ENCODE results near the gene SRSF4. TPM values are rescaled to one million over a fixed set of nuclear protein-coding genes. Genes with fewer than 3 reads are reported as not detected.
"Not testable (repeated sequence)": the region's sequence is repeated elsewhere in the genome, so short reads cannot be mapped to it uniquely, and the experiment has no call there.

SRSF4 gene
- total RNA-seq, 1 donor from 2014 or later, result 33.0 TPM

DNA sequence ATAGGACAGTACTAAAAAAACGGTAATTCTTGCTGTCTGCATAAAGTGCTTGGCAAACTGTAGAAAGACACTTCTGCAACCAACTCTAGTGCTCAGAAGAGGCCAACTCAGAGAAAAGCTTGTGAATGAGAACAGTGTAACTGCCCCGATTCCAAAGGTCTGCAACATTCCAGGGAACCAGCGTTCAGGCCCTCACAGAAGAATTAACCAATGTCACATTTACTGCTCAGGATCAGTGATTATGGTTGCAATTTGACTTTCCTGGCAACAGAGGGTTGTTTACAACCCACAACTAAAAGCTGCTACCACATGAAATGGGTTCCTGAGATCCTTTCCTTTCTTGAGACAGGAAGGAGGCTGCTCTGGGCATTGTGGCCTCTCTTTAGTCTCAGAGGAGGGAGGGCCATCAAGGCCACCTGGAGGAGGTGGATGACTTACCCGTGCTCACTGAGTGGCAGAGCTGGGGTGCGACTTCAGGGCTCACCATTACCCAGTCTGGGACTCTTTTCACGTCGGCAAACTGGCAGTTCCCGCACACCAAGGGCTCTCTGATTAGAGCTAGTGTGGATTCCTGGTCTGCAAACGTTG lies 15.3 kb downstream of the SRSF4 start:
- DNase-seq (ENCODE audit: low spot score) (no peak), ATAC-seq (peak; percentile 89)

DNA sequence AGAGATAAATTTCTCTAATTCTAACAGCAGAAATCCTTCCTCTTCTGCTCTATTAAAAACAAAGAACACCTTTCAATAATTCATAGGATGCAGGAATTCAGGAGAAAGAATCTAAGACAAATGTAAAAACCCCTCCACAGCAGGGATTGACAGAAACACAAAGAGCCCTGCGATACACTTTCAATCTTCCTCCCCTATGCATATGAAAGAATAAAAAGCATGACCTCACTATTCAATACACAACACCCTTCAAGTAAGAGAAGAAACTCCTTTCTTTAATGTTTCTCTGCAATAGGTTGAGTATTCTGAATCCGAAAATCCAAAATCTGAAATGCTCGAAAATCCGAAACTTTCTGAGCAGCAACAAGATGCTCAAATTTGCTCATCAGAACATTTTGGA lies 17.1 kb downstream of the SRSF4 start:
- no peak for ATAC-seq
- DNase-seq (ENCODE audit: low spot score), result no peak

DNA sequence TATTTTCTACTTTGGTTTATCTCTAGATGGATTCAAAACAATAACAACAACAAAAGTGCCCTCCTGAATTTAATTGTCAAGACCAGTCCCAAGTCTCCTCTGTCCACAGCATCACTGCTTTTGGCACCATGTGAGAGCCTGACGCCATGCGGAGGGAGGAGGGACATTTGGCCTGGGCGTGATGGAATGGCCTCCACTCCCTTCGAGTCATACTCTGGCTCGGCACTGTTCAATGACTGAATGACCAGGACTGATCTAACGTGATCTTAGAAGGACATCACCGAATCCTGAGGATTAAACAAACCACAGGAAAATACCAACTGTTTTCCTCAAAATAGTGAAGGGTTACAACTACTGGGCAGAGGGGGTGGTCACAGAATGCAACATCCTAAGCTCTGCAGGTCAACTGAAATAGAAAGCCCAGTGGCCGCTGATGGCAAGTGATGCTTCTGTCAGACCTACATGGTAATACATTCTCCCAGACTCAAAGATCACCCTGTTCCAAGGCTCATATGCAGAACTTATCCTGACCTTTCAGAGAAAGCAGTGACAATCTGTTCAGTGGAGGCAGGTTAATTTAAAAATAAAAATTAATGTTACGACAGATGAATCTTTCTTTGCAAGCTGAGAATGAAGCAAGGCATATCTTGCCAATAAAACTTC lies 19.1 kb downstream of the SRSF4 start:
- ATAC-seq (no peak), DNase-seq (ENCODE audit: low spot score) (no peak)

DNA sequence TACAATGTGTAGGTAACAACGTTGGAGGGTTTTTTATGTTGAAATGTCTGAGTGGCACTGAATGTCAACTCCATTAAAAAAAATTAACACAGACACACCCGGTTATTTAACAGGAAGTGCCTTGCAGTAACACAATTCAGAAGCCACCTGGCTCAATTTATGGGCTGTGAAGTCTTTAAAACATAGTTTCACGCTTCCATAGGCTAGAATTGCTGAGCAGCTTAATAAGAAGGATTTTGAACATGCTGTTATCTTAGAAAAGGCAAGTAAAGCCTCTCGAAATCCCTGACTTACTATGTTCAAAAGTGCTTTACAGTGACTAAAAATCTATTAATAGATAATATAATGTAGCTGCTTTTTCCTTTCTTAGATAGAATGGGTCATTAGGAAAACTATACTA lies 19.7 kb downstream of the SRSF4 start:
- ATAC-seq, result no peak
- no peak for DNase-seq (ENCODE audit: low spot score)

DNA sequence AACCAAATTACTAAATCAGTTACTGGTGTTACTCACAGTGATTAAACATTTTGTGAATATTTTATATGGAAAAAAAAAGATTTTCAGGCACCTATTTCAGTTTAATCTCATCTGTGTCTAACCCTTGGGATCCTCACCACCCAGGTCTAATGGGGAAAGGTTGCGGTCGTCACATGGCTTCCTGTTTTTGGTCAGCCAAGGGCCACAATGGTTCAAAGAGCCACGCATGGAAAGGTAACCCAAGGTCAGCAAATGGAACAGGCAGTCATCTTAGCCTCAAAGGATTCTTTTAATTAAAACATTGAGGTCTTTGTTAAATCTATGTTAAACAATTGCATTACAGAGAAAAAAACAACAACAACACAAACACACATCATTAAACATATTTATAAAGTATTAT lies 21.9 kb downstream of the SRSF4 start:
- DNase-seq (ENCODE audit: low spot score), result no peak
- peak; percentile 66 for ATAC-seq

DNA sequence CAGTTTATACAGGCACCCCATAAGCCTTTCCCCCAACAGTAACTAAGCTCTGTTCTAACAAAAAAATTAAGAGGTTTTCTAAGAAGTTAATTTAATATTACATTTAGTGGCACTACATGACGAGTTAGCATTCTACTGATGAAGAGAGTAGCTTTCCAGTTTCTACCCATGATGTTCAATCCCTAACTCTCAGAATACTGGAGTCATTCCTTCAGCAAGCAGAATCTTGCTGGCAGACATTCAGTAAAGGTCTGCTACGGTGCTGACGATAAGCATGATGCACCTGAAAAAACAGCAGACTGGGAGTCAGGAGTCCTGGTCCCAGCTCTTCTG lies 24.5 kb downstream of the SRSF4 start:
- DNase-seq (ENCODE audit: low spot score), result no peak

DNA sequence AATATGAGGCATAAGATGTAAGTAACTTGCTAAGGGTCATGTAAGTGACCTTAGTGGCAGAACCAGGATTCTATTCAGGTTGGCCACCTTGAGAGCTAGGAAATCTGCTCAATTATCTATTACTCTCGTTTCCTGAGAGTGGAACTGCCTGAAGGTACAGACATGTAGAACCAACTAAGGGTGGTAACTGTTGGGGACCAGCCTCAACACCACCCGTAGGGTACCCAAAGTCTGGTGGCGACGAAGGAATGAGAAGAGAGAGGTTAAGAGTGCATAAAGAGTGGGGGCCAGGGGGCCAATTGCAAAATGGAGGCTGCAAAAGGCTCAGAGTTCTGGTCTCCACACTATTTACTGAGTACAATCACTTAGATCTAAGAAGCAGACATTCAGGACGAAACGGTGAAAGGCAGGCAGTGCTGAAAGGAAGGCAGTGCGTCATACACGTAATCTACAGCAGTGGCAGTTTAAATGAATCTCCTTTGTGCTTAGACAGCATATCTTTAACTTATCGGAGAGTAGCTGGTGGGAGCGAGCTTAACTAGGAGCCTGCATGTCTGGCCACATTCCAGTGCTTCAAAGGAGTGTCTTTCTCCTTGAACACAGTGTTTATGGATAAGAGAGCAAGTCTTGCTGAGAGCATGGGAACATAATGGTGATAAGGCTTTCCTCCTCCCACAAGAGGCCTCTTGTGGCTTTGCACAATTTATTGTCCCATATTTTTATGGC lies 25.0 kb downstream of the SRSF4 start:
- no peak for DNase-seq (ENCODE audit: low spot score)

More for the DNA sequence above, 24.5 kb downstream of the SRSF4 start:
- ATAC-seq, result no peak

DNA sequence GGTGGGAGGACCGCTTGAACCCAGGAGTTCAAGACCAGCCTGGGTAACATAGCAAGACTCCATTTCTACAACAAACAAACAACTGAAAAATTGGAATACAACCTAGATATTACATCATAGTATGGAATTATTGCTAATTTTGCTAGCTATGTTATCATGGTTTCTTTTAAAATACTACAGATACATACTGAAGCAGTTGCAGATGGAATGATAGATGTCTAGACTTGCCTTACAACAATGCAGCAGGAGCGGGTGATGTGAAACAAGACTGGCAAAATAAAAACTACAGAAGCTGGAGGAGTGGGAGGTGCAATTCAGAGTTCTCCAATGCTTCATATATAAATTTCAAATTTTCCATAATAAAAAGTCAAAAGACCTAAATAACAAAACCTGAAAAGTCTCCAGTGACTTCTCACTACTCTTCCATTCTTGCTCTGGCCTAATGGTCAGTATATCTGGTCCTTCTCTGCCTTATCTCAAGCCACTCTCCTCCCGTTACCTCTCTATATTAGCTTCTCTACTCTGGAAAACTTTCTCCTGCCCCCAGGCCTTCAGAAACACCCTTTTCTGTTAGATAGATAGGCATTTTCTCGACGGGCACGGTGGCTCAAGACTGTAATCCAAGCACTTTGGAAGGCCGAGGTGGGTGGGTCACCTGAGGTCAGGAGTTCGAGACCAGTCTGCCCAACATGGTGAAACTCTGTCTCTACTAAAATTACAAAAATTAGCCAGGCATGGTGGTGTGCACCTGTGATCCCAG lies 29.5 kb downstream of the SRSF4 start:
- DNase-seq (ENCODE audit: low spot score), result no peak

More for the DNA sequence above, 25.0 kb downstream of the SRSF4 start:
- peak; percentile 41 for ATAC-seq

DNA sequence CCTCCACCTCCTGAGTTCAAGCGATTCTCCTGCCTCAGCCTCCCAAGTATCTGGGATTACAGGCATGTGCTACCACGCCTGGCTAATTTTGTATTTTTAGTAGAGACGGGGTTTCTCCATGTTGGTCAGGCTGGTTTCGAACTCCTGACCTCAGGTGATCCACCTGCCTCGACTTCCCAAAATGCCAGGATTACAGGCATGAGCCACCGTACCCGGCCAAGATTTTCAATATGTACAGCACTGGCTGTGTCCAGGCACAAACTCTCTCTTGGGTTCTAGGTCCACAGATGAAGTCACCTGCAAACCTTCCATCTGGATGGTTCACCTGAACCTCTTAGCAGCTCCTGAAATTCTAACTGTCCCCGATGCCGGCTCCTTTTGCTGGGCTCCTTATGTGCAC lies 31.4 kb downstream of the SRSF4 start:
- not testable (repeated sequence) for ATAC-seq; DNase-seq (ENCODE audit: low spot score)

More for the DNA sequence above, 29.5 kb downstream of the SRSF4 start:
- ATAC-seq, result no peak

DNA sequence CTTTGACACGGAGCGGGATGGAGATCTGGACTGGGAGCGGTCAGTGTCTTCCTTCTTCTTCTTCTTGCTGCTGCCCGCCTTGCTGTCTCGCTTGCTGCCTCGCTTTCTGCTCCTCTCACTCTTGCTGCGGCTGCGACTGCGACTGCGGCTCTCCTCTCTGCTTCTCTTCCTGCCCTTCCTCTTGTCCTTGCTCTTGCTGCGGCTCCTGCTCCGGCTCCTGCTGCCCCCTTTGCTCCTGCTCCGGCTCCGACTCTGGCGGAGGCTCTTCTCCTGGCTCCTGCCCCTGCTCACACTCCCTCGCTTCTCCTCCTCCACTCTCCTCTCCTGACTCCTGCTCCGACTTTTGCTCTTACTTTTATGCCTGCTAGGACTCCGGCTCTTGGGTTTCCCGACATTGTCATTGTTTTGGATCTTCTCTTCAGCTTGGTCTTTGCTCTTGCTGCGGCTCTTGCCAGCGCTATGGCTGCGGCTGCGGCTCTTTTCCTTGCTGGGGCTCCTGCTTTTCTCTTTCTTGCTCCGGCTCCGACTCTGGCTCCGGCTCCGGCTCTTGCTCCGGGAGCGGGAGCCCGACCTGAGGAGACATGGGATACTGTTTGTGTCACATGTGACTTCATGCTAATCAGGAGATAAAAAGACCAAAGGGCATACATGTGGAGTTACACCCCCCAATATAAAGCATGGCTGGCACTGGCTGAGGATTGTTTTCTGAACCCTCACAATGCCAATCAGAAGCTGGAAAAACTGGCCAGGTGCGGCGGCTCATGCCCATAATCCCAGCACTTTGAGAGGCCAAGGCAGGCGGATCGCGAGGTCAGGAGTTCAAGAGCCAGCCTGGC lies 32.8 kb downstream of the SRSF4 start:
- ATAC-seq, result peak; percentile 69
- peak; percentile 79 for DNase-seq (ENCODE audit: low spot score)

DNA sequence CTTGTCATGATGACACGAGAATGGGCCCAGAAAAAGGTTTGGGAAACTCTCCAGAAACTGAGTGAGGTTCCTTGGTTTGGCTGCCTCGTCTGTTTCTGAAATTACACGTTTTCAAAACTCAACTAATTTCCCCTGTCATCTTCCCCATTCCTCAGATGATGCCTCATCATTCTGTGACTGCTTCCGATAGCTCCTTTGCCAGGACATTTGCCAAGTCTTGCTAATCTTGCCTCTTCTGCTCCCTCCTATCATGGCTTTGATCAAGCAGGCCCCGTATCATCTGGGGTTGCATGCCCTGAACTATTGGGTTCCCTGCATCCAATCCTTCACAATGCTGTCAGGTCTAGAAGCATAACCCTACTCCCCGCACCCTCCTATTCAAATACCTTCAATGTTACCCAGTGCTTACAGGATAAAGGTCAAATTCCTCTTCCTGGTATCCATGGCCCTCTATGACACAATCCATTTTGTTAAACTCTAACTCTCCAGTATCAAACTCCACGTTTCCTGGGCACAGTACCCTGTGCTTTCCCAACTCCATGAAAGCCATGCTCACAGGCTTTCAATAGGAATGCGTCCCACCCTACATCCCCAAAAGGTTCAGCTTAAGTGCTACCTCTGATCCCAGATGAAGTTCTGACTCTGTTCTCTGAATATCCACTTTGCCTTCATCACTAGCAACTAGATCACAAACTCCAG lies 35.8 kb downstream of the SRSF4 start:
- peak; percentile 76 for ATAC-seq

DNA sequence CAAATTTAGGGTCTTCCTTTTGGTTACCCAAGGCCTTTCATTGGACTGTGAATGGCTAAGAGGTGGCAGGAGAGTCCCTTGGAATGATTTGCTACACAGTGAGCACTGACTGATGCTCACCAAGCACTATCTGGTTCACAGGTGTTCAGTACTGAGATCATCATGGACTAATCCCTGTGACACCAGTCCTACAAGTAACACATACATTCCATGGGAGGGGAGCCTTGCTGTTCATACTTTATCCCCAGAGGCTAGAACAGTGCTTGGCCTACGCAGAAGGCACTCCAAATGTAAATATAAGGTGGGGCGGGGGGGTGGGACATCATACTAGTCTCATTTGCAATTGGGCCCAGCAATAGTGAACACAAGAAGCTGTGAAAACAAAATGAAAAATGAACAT lies 37.5 kb downstream of the SRSF4 start:
- ATAC-seq (no peak), DNase-seq (ENCODE audit: low spot score) (peak; percentile 3)

More for the DNA sequence above, 35.8 kb downstream of the SRSF4 start:
- DNase-seq (ENCODE audit: low spot score), result peak; percentile 75

DNA sequence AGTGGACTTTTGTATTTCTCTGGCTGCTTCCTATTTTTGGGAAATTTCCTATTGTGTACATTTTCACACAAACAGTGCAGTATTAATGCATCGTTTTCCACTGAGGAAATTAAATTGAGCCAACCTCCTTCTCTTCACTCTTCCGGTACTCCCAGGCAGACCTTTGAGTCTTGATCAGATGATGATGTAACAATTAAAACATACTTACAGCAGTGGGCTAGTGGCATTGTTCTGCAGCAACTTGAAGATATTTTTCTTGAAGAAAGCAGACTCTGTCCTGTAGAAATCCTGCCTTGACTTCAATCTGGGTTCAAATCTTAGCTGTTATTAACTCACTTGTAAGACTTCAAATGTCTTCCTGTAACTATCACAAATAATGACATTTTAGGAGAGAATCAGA lies 39.0 kb downstream of the SRSF4 start:
- no peak for ATAC-seq

DNA sequence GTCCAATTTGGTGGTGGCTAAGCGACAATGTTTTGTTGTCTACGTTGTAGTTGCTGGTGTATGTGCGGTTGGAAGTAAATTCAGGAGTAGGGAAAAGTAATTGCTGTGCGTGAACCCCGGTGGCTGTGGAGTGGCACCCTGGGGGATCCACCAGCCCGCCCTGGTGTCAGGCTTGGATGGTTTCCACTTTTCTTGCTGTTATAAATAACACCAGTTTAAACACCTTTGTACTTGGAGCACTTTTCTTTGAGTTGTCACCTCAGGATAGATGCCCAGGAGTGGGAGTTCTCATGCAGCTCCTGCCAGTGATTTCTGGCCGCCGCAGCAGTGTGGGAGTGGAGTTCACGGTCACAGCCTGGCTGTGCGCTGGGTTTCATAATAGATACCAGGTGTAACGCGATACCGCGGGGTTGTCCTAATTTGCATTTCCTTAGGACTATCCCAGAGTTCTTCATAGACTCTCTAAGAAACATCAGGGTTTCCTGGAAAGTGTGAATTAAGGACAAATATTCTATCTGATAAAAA lies 45.2 kb downstream of the SRSF4 start:
- peak; percentile 89 for DNase-seq (ENCODE audit: low spot score)

More for the DNA sequence above, 39.0 kb downstream of the SRSF4 start:
- DNase-seq (ENCODE audit: low spot score), result no peak

DNA sequence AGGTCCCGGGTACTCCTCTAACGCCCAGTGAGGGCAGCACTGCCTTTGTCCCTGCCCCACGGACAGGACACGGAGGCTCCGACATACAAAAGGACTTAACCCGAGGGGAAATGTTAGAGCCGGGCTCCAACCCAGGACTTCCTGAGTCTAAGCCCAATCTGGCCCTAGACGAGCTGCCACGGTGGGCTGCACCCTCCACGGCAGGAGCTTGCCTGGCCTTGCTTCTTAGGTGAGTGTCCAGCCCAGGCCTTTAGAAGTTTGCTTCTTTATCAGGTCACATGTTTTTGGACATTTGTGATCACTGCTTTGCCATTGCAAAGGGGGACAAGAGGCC lies 47.0 kb downstream of the SRSF4 start:
- DNase-seq (ENCODE audit: low spot score) (no peak), ATAC-seq (no peak)

More for the DNA sequence above, 45.2 kb downstream of the SRSF4 start:
- ATAC-seq, result peak; percentile 93

DNA sequence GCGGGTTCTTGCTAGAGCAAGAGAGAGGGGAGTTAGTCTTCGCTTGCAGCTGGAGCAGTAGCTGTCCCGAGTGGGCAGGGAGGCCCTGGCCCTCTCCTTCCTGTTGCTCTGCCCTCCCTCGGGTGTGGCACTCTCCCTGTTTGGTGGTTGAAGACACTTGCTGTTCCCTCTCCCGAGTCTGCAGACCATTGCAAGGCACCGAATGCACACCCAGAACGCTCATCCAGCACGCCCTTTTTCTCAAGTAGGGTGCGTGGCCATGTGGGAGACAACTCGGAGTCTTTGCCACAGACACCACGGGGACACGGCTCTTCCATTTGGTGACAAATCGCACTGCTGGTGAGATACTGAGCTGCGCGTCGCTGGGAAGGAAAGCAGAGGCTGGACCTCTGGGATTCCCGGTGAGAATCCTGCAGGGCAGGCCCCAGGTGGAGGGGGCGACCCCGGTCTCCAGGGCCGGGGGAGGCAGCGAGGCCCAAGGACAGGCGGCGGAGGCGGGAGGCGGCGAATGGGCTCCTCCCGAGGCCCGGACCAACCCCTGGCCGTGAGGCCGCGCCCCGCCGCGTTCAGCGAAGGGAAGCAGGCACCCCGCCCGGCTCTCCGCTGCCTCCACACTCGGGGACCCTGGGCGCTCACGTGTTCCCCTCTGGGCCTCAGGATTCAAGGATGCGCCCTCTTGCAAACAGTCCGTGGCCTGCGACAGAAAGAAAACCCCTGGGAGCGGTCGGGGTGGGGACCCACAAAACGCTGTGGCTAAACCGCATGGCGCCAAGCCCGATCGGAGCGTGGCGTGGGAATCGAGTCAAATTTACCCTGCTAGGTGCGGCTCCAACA lies 47.6 kb downstream of the SRSF4 start:
- ATAC-seq, result no peak
- no peak for DNase-seq (ENCODE audit: low spot score)

DNA sequence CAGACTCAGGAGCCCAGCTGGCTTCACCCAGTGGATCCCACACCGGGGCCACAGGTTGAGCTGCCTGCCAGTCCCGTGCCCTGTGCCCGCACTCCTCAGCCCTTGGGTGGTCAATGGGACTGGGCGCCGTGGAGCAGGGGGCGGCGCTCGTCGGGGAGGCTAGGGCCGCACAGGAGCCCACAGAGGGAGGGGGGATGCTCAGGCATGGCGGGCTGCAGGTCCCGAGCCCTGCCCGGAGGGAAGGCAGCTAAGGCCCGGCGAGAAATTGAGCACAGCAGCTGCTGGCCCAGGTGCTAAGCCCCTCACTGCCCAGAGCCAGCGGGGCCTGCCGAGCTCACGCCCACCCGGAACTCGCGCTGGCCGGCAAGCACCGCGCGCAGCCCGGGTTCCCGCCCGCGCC lies 50.6 kb downstream of the SRSF4 start:
- not testable (repeated sequence) for DNase-seq (ENCODE audit: low spot score); ATAC-seq

DNA sequence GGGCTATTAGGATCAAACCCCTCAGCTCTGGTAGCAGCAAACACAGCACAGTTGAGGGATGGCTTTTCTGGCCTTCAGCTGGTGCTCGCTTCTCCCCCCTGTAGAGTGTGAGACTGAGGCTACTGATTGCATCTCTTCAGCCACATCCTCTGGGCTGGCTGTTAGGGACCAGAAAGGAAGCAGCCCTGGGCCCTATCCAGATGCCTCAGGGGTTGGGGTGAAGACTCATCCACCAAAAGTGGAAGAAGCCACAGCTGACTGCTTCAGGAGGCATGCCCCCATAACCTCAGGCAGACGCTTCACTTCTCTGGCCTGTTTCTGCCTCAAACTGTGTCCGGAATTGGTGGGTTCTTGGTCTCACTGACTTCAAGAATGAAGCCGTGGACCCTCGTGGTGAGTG lies 51.8 kb downstream of the SRSF4 start:
- DNase-seq (ENCODE audit: low spot score), result no peak
- no peak for ATAC-seq

DNA sequence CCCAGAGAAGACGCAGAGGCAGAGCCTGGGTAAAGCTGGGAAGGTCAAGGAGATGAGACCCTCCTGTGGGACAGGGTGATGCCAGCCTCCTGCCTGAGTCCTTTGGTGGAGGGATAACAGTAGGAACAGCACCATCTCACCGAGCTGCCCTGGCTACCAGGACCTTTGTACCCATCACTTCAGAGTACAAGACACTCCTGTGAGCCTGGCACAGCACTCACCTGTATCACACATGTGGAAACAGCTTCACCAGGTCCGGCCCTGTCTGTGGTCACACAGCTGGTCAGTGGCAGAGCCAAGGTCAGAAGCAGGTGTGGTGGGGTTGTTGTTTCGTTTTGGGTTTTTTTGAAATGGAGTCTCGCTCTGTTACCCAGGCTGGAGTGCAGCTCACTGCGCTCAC lies 53.0 kb downstream of the SRSF4 start:
- ATAC-seq (peak; percentile 47), DNase-seq (ENCODE audit: low spot score) (no peak)

All from left lobe of liver (tissue), 2 donors.